Ascending aorta (tissue), 2 donors: ENCODE measurements around the gene PAQR5. TPM values are rescaled to one million over a fixed set of nuclear protein-coding genes. Genes with fewer than 3 reads are reported as not detected.

ENCODE experiments used
- DNase-seq, 2 donors: peaks; one replicate each; pipeline ENCODE4 v3.0.0-alpha.2; 2019; ENCODE audit warnings: low spot score in 2 of 2
- H3K27ac ChIP-seq, 2 donors: fragments of 200-600 bp; sonication (generic); one replicate each; pipeline ENCODE4 v1.5.1; 2016 to 2017; ENCODE audit warnings: mild to moderate bottlenecking in 1 of 2
- H3K27me3 ChIP-seq: fragments of 200-600 bp; sonication (generic); one replicate; pipeline ENCODE4 v1.5.1; 2017
- H3K36me3 ChIP-seq, 2 donors: fragments of 200-600 bp; sonication (generic); one replicate each; pipeline ENCODE4 v1.5.1; 2016
- H3K4me1 ChIP-seq, 2 donors: fragments of 200-600 bp; sonication (generic); one replicate each; pipeline ENCODE4 v1.5.1; 2016 to 2017; ENCODE audit warnings: mild to moderate bottlenecking in 1 of 2
- H3K4me3 ChIP-seq, 2 donors: fragments of 200-600 bp; sonication (generic); one replicate each; pipeline ENCODE4 v1.5.1; 2016 to 2017; ENCODE audit warnings: mild to moderate bottlenecking in 1 of 2
- H3K9me3 ChIP-seq, 2 donors: fragments of 200-600 bp; sonication (generic); one replicate each; pipeline ENCODE4 v1.5.1; 2016
- intact Hi-C: fragments of 100-400 bp; cut with DNase I; formaldehyde crosslinking; loops from one replicate; pipeline ENCODE4 v1.15.1; 2023
- total RNA-seq: library from RNA; depleted of rRNA; stranded (reverse); fragments of >200 nt; gene quantifications from one replicate; pipeline ENCODE4 v1.1.0, GENCODE V29; 2016
- TF ChIP-seq, protein P1 (sequence below), 3 experiments: fragments of 200-600 bp in 2 of 3; fragments of 450-650 bp in 1 of 3; sonication (generic) in 2 of 3; IDR thresholded peaks; one replicate each; pipeline ENCODE4 v1.5.1; 2016 to 2019; ENCODE audit warnings: antibody characterized with exemption in 3 of 3, mild to moderate bottlenecking in 1 of 3, moderate library complexity in 1 of 3

Gene PAQR5
- total RNA-seq, 1 donor from 2014 or later, result 1.1 TPM

DNA sequence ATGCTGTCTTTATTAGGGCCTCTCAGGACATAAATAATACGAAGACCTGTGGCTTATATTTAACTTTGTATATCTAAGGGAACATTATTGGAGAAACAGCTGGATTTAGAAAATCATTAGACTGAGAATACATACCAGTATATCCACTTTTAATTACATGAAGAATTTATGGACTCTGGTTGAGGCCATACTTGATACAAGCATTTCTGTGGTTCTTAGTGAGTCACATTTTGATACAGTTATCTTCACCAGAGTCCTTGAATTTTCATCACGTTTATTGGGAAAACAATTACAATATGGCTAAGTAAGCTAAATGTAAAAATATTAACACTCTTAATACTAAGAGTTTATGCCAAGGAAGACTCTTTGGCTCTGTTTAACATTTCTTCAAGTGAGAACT is 125.3 kb downstream of the PAQR5 start:
- H3K36me3 ChIP-seq, result peaks cover under 1 to 3% of the 10 kb centered on the region in 2 donors
- TF ChIP-seq, protein P1, sequence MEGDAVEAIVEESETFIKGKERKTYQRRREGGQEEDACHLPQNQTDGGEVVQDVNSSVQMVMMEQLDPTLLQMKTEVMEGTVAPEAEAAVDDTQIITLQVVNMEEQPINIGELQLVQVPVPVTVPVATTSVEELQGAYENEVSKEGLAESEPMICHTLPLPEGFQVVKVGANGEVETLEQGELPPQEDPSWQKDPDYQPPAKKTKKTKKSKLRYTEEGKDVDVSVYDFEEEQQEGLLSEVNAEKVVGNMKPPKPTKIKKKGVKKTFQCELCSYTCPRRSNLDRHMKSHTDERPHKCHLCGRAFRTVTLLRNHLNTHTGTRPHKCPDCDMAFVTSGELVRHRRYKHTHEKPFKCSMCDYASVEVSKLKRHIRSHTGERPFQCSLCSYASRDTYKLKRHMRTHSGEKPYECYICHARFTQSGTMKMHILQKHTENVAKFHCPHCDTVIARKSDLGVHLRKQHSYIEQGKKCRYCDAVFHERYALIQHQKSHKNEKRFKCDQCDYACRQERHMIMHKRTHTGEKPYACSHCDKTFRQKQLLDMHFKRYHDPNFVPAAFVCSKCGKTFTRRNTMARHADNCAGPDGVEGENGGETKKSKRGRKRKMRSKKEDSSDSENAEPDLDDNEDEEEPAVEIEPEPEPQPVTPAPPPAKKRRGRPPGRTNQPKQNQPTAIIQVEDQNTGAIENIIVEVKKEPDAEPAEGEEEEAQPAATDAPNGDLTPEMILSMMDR (IDR thresholded peaks at IDR 0.05), result no peak
- H3K9me3 ChIP-seq, result no peaks in the 10 kb centered on the region
- H3K4me1 ChIP-seq, result no peaks in the 10 kb centered on the region
- H3K4me3 ChIP-seq, result no peak overlapping the region
- no peak for DNase-seq
- H3K27ac ChIP-seq, result no peak overlapping the region
- intact Hi-C loops, result no loop called here
- H3K27me3 ChIP-seq, result no peaks in the 10 kb centered on the region

DNA sequence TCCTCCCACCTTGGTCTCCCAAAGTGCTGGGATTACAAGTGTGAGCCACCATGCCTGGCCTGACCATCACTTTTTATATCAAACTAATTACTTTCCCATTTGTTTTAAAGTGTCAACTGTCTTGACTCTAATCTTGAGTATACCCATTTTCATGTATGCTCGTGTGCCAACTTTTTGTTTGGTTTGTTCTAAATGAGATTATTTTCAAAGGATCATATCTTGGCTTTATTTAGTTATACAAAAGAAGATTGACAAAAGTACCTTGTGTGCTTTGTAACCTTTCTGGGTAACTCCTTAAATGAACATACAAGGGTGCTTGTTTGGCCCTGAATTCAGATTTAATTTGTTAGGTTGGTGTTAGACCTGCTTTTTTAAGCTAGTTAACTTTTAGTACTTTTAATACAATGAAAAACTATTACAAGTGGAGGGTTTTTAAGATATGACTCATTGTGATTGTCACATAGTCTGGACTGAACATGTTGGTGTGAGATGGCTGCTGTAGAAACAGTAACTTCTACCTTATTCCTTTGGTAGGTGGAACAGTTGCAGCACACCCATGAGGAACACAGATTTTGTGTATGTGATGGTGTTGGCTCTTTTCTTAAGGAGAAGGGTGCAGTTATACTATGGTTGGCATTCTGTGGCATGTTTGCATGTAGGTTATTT is 126.2 kb downstream of the PAQR5 start:
- TF ChIP-seq, protein P1 (IDR thresholded peaks at IDR 0.05), result no peak
- Histone ChIP-seq H3K27ac (no peak overlapping the region), H3K4me1 (no peaks in the 10 kb centered on the region), H3K36me3 (peaks cover 3 to 4% of the 10 kb centered on the region in 2 donors), H3K27me3 (no peaks in the 10 kb centered on the region), H3K4me3 (no peak overlapping the region), H3K9me3 (no peaks in the 10 kb centered on the region)
- no peak for DNase-seq
- intact Hi-C loops, result no loop called here

DNA sequence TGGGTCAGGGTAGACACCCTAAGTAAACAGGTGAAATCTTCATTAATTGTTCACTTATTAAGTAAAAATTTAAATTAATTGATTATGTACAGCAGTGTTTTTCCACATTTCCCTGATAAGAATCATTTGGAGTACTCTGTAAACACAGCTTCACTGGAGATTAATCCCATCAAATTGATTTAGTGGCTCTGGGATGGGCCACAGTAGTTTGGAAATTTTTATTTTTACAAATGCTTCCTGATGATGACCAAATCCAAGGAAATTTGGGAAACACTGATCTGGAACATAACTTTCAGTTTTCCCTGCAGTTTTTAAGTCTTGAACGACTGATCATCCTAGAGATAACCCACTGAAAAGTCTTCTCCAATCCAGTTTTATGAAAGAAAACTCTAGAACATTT is 135.1 kb downstream of the PAQR5 start:
- H3K4me1 ChIP-seq, result no peaks in the 10 kb centered on the region
- no peaks in the 10 kb centered on the region for H3K9me3 ChIP-seq
- no peaks in the 10 kb centered on the region for H3K27me3 ChIP-seq
- intact Hi-C loops, result no loop called here
- no peak overlapping the region for H3K4me3 ChIP-seq
- peaks cover 0 to 19% of the 10 kb centered on the region in 2 donors for H3K36me3 ChIP-seq
- H3K27ac ChIP-seq, result no peak overlapping the region
- no peak for DNase-seq
- TF ChIP-seq, protein P1 (IDR thresholded peaks at IDR 0.05), result no peak

DNA sequence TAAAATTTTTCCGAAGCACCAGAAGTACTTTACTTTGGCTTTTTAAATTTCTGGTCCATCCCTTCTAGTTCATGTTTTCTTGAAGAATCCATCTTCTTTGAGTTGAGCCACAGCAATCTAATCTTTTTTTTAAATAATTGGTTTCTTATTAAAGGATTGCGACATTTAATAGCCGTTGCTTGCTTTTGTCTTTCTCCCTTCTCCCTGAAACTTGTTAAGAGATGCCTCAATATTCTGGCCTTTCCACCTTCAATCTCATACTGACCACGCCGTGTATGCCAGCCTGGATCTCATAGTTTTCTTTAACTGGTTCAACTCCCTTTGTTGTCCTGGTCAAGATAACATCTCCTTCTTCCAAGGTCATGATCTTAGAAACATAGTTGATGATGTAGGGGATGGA is 135.5 kb downstream of the PAQR5 start:
- DNase-seq, result no peak
- Histone ChIP-seq H3K4me1 (no peaks in the 10 kb centered on the region), H3K4me3 (no peak overlapping the region), H3K27ac (no peak overlapping the region), H3K36me3 (peaks cover 0 to 16% of the 10 kb centered on the region in 2 donors), H3K27me3 (no peaks in the 10 kb centered on the region), H3K9me3 (no peaks in the 10 kb centered on the region)
- TF ChIP-seq, protein P1 (IDR thresholded peaks at IDR 0.05), result no peak
- intact Hi-C loops, result no loop called here

DNA sequence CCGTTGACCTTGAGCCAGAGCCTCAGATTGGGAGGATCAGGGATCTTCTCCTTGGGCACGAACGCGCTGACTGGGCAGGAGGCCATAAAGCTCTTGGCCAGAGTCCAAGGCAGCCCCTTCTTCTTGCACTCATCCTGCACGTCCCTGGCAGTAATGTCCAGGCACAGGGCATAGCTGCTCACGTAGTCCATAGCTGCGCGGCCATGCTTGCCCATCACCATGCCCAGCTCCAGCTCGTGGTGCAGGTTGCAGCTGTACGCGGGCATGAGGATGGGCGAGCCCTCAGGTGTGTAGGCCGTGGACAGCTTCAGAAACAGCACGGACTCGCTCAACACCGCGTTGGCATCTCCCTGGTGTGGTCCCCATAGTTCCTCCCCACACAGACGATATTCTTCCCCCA is 136.0 kb downstream of the PAQR5 start:
- Histone ChIP-seq H3K27me3 (no peaks in the 10 kb centered on the region), H3K4me1 (no peaks in the 10 kb centered on the region), H3K27ac (no peak overlapping the region), H3K36me3 (peaks cover 0 to 15% of the 10 kb centered on the region in 2 donors), H3K4me3 (no peak overlapping the region), H3K9me3 (no peaks in the 10 kb centered on the region)
- intact Hi-C loops, result no loop called here
- TF ChIP-seq, protein P1 (IDR thresholded peaks at IDR 0.05), result no peak
- no peak for DNase-seq

DNA sequence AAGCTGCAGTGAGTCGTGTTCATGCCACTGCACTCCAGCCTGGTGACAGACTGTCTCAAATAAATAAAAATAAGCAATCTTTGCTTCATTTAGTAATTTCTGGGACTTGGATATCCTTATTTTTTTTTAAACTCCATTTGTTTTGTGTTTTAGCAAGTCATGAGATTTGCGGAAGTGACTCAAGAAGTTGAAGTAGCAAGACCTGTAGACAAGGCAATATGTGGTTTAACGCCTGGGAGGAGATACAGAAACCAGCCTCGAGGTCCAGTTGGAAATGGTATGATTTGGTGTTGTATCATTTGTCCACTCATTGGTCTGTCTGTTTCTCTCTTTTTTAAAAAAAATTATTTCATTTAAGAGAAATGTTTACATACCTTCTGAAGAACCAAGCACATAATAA is 137.3 kb downstream of the PAQR5 start:
- H3K36me3 ChIP-seq, result peaks cover 7 to 15% of the 10 kb centered on the region in 2 donors
- no peak overlapping the region for H3K27ac ChIP-seq
- no peak for DNase-seq
- intact Hi-C loops, result no loop called here
- no peak overlapping the region for H3K4me3 ChIP-seq
- no peaks in the 10 kb centered on the region for H3K4me1 ChIP-seq
- H3K27me3 ChIP-seq, result no peaks in the 10 kb centered on the region
- no peaks in the 10 kb centered on the region for H3K9me3 ChIP-seq
- TF ChIP-seq, protein P1 (IDR thresholded peaks at IDR 0.05), result no peak
